Kidney (tissue), 14 donors: Measurements from ENCODE around the gene COL6A3. TPM values are rescaled to one million over a fixed set of nuclear protein-coding genes. Genes with fewer than 3 reads are reported as not detected.

Source experiments
- DNase-seq, 5 donors: peaks; one replicate each; pipeline ENCODE4 v3.0.0-alpha.2; 2013 to 2020
- FAIRE-seq: peaks from 2 replicates; lab custom pipeline; 2012; peaks lifted over from hg19 to GRCh38; lab: Jason Lieb, UNC
- H3K27ac ChIP-seq, 2 donors: one replicate each; pipeline ENCODE4 v1.7.0; 2013; ENCODE audit warnings: low read depth in 2 of 2, low read length in 2 of 2, inconsistent platforms in 1 of 2
- H3K27me3 ChIP-seq: one replicate; pipeline ENCODE4 v1.7.1; 2013; ENCODE audit warnings: low read length, inconsistent platforms; ENCODE audit not compliant: control insufficient read depth, insufficient read depth
- H3K36me3 ChIP-seq, 3 donors: one replicate each; pipeline versions ENCODE4 v1.7.0 to v1.7.1; 2013; ENCODE audit warnings: low read length in 3 of 3, control low read depth in 1 of 3, inconsistent platforms in 1 of 3; ENCODE audit not compliant: insufficient read depth in 3 of 3, control insufficient read depth in 2 of 3
- H3K4me1 ChIP-seq, 3 donors: one replicate each; pipeline versions ENCODE4 v1.7.0 to v1.7.1; 2013; ENCODE audit warnings: low read length in 3 of 3, inconsistent platforms in 1 of 3, low read depth in 1 of 3; ENCODE audit not compliant: control insufficient read depth in 2 of 3, insufficient read depth in 2 of 3
- H3K4me3 ChIP-seq, 3 donors: one replicate each; pipeline versions ENCODE4 v1.7.0 to v1.8.1; 2013; ENCODE audit warnings: low read length in 3 of 3, control low read depth in 1 of 3, inconsistent platforms in 1 of 3
- H3K9ac ChIP-seq, 3 donors: one replicate each; pipeline versions ENCODE4 v1.7.0 to v1.7.1; 2013; ENCODE audit warnings: low read length in 3 of 3, control low read depth in 1 of 3, inconsistent platforms in 1 of 3
- H3K9me3 ChIP-seq, 3 donors: one replicate each; pipeline versions ENCODE4 v1.7.0 to v1.7.1; 2013; ENCODE audit warnings: low read length in 3 of 3, control low read depth in 1 of 3, inconsistent platforms in 1 of 3; ENCODE audit not compliant: control insufficient read depth in 2 of 3, insufficient read depth in 1 of 3
- CTCF ChIP-seq: IDR thresholded peaks from 3 replicates; pipeline ENCODE4 v1.5.1; 2012; ENCODE audit warnings: mild to moderate bottlenecking, moderate library complexity, borderline replicate concordance; ENCODE audit not compliant: insufficient read depth; ENCODE audit errors: extremely low read depth
- intact Hi-C: fragments of 100-400 bp; cut with DNase I; formaldehyde crosslinking; loops from one replicate; pipeline ENCODE4 v1.11.1; 2022
- polyA plus RNA-seq: library from polyadenylated mRNA; stranded (reverse); fragments of 350-450 nt; fragmentation: Illumina TruSeq; extraction: RNeasy Lipid Tissue Mini Kit (QIAGEN cat#74804); gene quantifications from one replicate; pipeline ENCODE4 v1.2.3, GENCODE V29; 2014; ENCODE audit warnings: low read depth, low replicate concordance; ENCODE audit not compliant: insufficient read depth
- total RNA-seq: library from RNA; stranded (reverse); fragmentation: NEBNext Ultra II Directional; extraction: Animal tissue kit (Norgen Biotek cat#: 25700); gene quantifications from one replicate; pipeline ENCODE4 v1.2.1, GENCODE V29; 2021
- donor health status: control.
- donor health status: control.
- donor health status: control.
- donor health status: control.
- donor health status: control.
- donor health status: DM: yes; HTN: yes; CAD: no.
- donor health status: Normal renal cell carcinoma (clear cell type).

COL6A3 gene
- total and polyA plus RNA-seq, 2 donors from 2014 or later, result 3.8 to 59.5 TPM

GRCh38 chr2:237337586-237337985 is 76.4 kb downstream of the COL6A3 start:
- Histone ChIP-seq H3K4me3 (no peak overlapping the region), H3K36me3 (no peaks in the 10 kb centered on the region), H3K27me3 (no peaks in the 10 kb centered on the region), H3K4me1 (no peaks in the 10 kb centered on the region), H3K9me3 (no peaks in the 10 kb centered on the region), H3K9ac (no peak overlapping the region), H3K27ac (no peak overlapping the region)
- TF ChIP-seq CTCF, result no peak
- intact Hi-C loops, result no loop called here
- FAIRE-seq (no peak), DNase-seq (no peak)

- intact Hi-C loops, result no loop called here
- Histone ChIP-seq H3K27ac (no peak overlapping the region), H3K9ac (no peak overlapping the region), H3K27me3 (no peaks in the 10 kb centered on the region), H3K9me3 (no peaks in the 10 kb centered on the region), H3K4me1 (no peaks in the 10 kb centered on the region), H3K4me3 (no peak overlapping the region), H3K36me3 (no peaks in the 10 kb centered on the region)
- FAIRE-seq (no peak), DNase-seq (no peak)
- TF ChIP-seq CTCF, result no peak
Measured at GRCh38 chr2:237336131-237336530, 77.8 kb downstream of the COL6A3 start.

GRCh38 chr2:237333748-237334147 is 80.2 kb downstream of the COL6A3 start:
- intact Hi-C loops, result no loop called here
- Histone ChIP-seq H3K9me3 (no peaks in the 10 kb centered on the region), H3K36me3 (no peaks in the 10 kb centered on the region), H3K9ac (no peak overlapping the region), H3K27ac (no peak overlapping the region), H3K27me3 (no peaks in the 10 kb centered on the region), H3K4me1 (no peaks in the 10 kb centered on the region), H3K4me3 (no peak overlapping the region)
- FAIRE-seq (no peak), DNase-seq (no peak)
- no peak for TF ChIP-seq CTCF

- Histone ChIP-seq H3K9me3 (no peaks in the 10 kb centered on the region), H3K36me3 (no peaks in the 10 kb centered on the region), H3K9ac (no peak overlapping the region), H3K4me3 (no peak overlapping the region), H3K4me1 (no peaks in the 10 kb centered on the region), H3K27ac (no peak overlapping the region), H3K27me3 (no peaks in the 10 kb centered on the region)
- intact Hi-C loops, result no loop called here
- DNase-seq (no peak), FAIRE-seq (no peak)
- TF ChIP-seq CTCF, result no peak
Measured at GRCh38 chr2:237330541-237330940, 83.4 kb downstream of the COL6A3 start.
